Lung (tissue), 12 donors: ENCODE data around the gene AFAP1L1. TPM values are rescaled to one million over a fixed set of nuclear protein-coding genes. Genes with fewer than 3 reads are reported as not detected.
A peak's percentile ranks its signal among the peaks of the same experiment; 100 is the strongest.

ENCODE experiments used
- ATAC-seq: fragments of 200-7000 bp; cut with Tn5 transposase; one replicate; pipeline ENCODE4 v1.9.1; 2020; ENCODE audit warnings: moderate number of reproducible peaks; ENCODE audit not compliant: insufficient read depth, low FRiP score
- DNase-seq, 3 donors: peaks; one replicate each; pipeline ENCODE4 v3.0.0-alpha.2; 2013 to 2017
- H3K27ac ChIP-seq, 2 donors: one replicate each; pipeline ENCODE4 v1.5.1; 2013; ENCODE audit warnings: mild to moderate bottlenecking in 2 of 2, moderate library complexity in 2 of 2, control low read depth in 1 of 2, inconsistent platforms in 1 of 2, low read depth in 1 of 2, low read length in 1 of 2
- H3K27me3 ChIP-seq, 3 donors: one replicate each; pipeline ENCODE4 v1.5.1; 2013; ENCODE audit warnings: low read length in 2 of 3; ENCODE audit not compliant: control insufficient read depth in 3 of 3, insufficient read depth in 3 of 3
- H3K36me3 ChIP-seq, 4 donors: one replicate each; pipeline ENCODE4 v1.5.1; 2013; ENCODE audit warnings: low read length in 4 of 4, mild to moderate bottlenecking in 1 of 4, moderate library complexity in 1 of 4; ENCODE audit not compliant: control insufficient read depth in 4 of 4, insufficient read depth in 4 of 4
- H3K4me1 ChIP-seq, 5 donors: one replicate each; pipeline ENCODE4 v1.5.1; 2013; ENCODE audit warnings: low read length in 5 of 5, mild to moderate bottlenecking in 2 of 5, moderate library complexity in 1 of 5; ENCODE audit not compliant: control insufficient read depth in 5 of 5, insufficient read depth in 5 of 5
- H3K4me3 ChIP-seq: one replicate; pipeline ENCODE4 v1.5.1; 2013; ENCODE audit warnings: mild to moderate bottlenecking, control low read depth, moderate library complexity
- H3K9ac ChIP-seq, 2 donors: one replicate each; pipeline ENCODE4 v1.5.1; 2013; ENCODE audit warnings: low read length in 2 of 2, control low read depth in 1 of 2; ENCODE audit not compliant: insufficient read depth in 1 of 2
- H3K9me3 ChIP-seq, 4 donors: one replicate each; pipeline ENCODE4 v1.5.1; 2013; ENCODE audit warnings: low read length in 3 of 4, mild to moderate bottlenecking in 1 of 4, moderate library complexity in 1 of 4; ENCODE audit not compliant: control insufficient read depth in 4 of 4, insufficient read depth in 3 of 4
- WGBS, 2 donors: extraction: QIAGEN DNeasy Blood & Tissue Kit; methylation state at CpG; one replicate each; pipeline ENCODE4 v1.1.7; 2013; 5-methylcytosine and 5-hydroxymethylcytosine counted together
- polyA plus RNA-seq, 2 donors: library from polyadenylated mRNA; stranded (reverse); fragments of 200-250 nt; gene quantifications; one replicate each; pipeline ENCODE4 v1.2.1, GENCODE V29; 2013
- total RNA-seq, 2 donors: library from RNA; depleted of rRNA in 1 of 2; stranded (reverse); fragments of >200 nt in 1 of 2; gene quantifications; one replicate each; pipeline ENCODE4 v1.2.1, GENCODE V29; 2014 to 2021
- TF ChIP-seq, protein P1 (sequence below): IDR thresholded peaks from 2 replicates; pipeline ENCODE4 v1.5.1; 2012; ENCODE audit warnings: mild to moderate bottlenecking; ENCODE audit errors: control extremely low read depth, extremely low read depth
- donor health status: control.
- donor health status: control.
- donor health status: Bipolar disorder and iron deficiency.
- donor health status: healthy.
- donor health status: DM: yes; HTN: yes; CAD: no.

The AFAP1L1 gene
- total and polyA plus RNA-seq, 4 donors: 9.8 to 40.6 (median 18.1) TPM

- H3K9ac ChIP-seq: no peak overlapping the region
- peaks cover 2 to 29% (median 4%) of the 10 kb centered on the region in 4 donors for H3K36me3 ChIP-seq
- TF ChIP-seq, protein P1, sequence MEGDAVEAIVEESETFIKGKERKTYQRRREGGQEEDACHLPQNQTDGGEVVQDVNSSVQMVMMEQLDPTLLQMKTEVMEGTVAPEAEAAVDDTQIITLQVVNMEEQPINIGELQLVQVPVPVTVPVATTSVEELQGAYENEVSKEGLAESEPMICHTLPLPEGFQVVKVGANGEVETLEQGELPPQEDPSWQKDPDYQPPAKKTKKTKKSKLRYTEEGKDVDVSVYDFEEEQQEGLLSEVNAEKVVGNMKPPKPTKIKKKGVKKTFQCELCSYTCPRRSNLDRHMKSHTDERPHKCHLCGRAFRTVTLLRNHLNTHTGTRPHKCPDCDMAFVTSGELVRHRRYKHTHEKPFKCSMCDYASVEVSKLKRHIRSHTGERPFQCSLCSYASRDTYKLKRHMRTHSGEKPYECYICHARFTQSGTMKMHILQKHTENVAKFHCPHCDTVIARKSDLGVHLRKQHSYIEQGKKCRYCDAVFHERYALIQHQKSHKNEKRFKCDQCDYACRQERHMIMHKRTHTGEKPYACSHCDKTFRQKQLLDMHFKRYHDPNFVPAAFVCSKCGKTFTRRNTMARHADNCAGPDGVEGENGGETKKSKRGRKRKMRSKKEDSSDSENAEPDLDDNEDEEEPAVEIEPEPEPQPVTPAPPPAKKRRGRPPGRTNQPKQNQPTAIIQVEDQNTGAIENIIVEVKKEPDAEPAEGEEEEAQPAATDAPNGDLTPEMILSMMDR: no peak
- no peak overlapping the region for H3K27ac ChIP-seq
- WGBS, 2 donors: 63 to 85% methylated on average over 1 of the region's 1 CpG
- DNase-seq (peak in 1 of 3 donors; percentile 35), ATAC-seq (no peak)
- no peaks in the 10 kb centered on the region for H3K9me3 ChIP-seq
- no peaks in the 10 kb centered on the region for H3K27me3 ChIP-seq
- H3K4me1 ChIP-seq: peaks cover 0 to 8% (median 0%) of the 10 kb centered on the region in 5 donors
- no peak overlapping the region for H3K4me3 ChIP-seq
Observed at GRCh38 chr5:149340920-149341319, 69.3 kb downstream of the AFAP1L1 start.

- Histone ChIP-seq H3K4me1 (peaks cover 0 to 15% (median 0%) of the 10 kb centered on the region in 5 donors), H3K27ac (no peak overlapping the region), H3K36me3 (peaks cover 2 to 24% (median 4%) of the 10 kb centered on the region in 4 donors), H3K9ac (no peak overlapping the region), H3K9me3 (no peaks in the 10 kb centered on the region), H3K4me3 (no peak overlapping the region), H3K27me3 (no peaks in the 10 kb centered on the region)
- TF ChIP-seq, protein P1: no peak
- DNase-seq (no peak), ATAC-seq (no peak)
Observed at GRCh38 chr5:149341876-149342275, 70.2 kb downstream of the AFAP1L1 start.

DNA sequence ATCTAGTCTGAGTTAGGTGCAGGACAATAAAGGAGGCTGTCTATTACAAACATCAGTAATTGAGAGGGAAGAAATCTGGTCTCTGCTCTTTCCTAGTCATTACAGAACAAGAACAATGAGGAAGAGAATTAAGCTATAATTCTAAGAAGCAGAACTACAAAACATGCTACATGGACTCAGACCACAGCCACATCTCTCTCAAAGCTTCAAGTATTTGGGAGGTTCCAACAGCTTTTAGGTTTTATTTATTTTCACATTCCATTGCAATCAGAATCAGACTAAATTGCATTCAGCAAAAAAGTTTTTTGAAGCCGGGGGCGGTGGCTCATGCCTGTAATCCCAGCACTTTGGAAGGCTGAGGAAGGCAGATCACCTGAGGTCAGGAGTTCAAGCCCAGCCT lies 72.5 kb downstream of the AFAP1L1 start:
- 73 to 85% methylated on average over 2 of the region's 2 CpGs for WGBS, 2 donors
- Histone ChIP-seq H3K27me3 (no peaks in the 10 kb centered on the region), H3K36me3 (peaks cover 5 to 26% (median 18%) of the 10 kb centered on the region in 4 donors), H3K4me1 (peaks cover 0 to 18% (median 3%) of the 10 kb centered on the region in 5 donors), H3K9ac (no peak overlapping the region), H3K9me3 (no peaks in the 10 kb centered on the region), H3K4me3 (no peak overlapping the region), H3K27ac (peak overlapping the region in 1 of 2 donors; percentile 24)
- DNase-seq: no peak
- ATAC-seq: no peak
- TF ChIP-seq, protein P1: no peak
